Erythroblast (primary cell): ENCODE data around the gene TWNK.

ENCODE experiments used
- DNase-seq, 2 experiments: peaks; one replicate each; lab custom pipeline; 2025; lab: John Stamatoyannopoulos, UW
- GATA1 ChIP-seq: IDR thresholded peaks from 2 replicates; pipeline ENCODE4 v1.6.1; 2011; ENCODE audit warnings: low read depth, mild to moderate bottlenecking, control low read depth, low read length, moderate library complexity
- POLR2A ChIP-seq: IDR thresholded peaks from 2 replicates; pipeline ENCODE4 v1.6.1; 2011; ENCODE audit warnings: mild to moderate bottlenecking, low read length

The TWNK gene

GRCh38 chr10:101031128-101031795 lies 43.9 kb downstream of the TWNK start, which contains the start of the genes PDZD7 and SFXN3:
TSS of gene PDZD7 (minus strand) at chr10:101031129. CDS start at chr10:101030219, 910 bp downstream.
TSS of gene SFXN3 (plus strand) at chr10:101031234. CDS start at chr10:101034695, 3,461 bp downstream.
- TF ChIP-seq POLR2A (peak; percentile 48), GATA1 (no peak)
- DNase-seq, result peak; percentile 94 to 97

GRCh38 chr10:101031796-101032636 lies 44.7 kb downstream of the TWNK start:
- TF ChIP-seq GATA1, result no peak
- no peak for TF ChIP-seq POLR2A
- DNase-seq, result peak; percentile 62 to 81

- DNase-seq, result peak; percentile 37 to 61
- TF ChIP-seq POLR2A (peak; percentile 79), GATA1 (no peak)
Observed at GRCh38 chr10:101032637-101033224, 45.4 kb downstream of the TWNK start.

GRCh38 chr10:101033276-101033675 lies 45.9 kb downstream of the TWNK start:
- TF ChIP-seq GATA1 (no peak), POLR2A (no peak)

GRCh38 chr10:101034404-101034803 lies 47.1 kb downstream of the TWNK start:
- peak; percentile 18 to 25 for DNase-seq

More at GRCh38 chr10:101033276-101033675, 45.9 kb downstream of the TWNK start:
- DNase-seq, result no peak

- no peak for TF ChIP-seq POLR2A
- no peak for TF ChIP-seq GATA1
- DNase-seq, result no peak
Observed at GRCh38 chr10:101035314-101035713, 48.0 kb downstream of the TWNK start.

GRCh38 chr10:101035916-101036702 lies 48.8 kb downstream of the TWNK start:
- TF ChIP-seq GATA1 (no peak), POLR2A (no peak)

GRCh38 chr10:101036726-101037125 lies 49.4 kb downstream of the TWNK start:
- no peak for DNase-seq
- TF ChIP-seq POLR2A (no peak), GATA1 (no peak)

More at GRCh38 chr10:101035916-101036702, 48.8 kb downstream of the TWNK start:
- no peak for DNase-seq

- no peak for DNase-seq
- TF ChIP-seq POLR2A (no peak), GATA1 (no peak)
Observed at GRCh38 chr10:101038484-101038883, 51.1 kb downstream of the TWNK start.

GRCh38 chr10:101040061-101040460 lies 52.7 kb downstream of the TWNK start:
- DNase-seq, result no peak
- TF ChIP-seq GATA1, result no peak
- no peak for TF ChIP-seq POLR2A

GRCh38 chr10:101040851-101041250 lies 53.5 kb downstream of the TWNK start:
- DNase-seq, result no peak
- TF ChIP-seq POLR2A (no peak), GATA1 (no peak)

DNA sequence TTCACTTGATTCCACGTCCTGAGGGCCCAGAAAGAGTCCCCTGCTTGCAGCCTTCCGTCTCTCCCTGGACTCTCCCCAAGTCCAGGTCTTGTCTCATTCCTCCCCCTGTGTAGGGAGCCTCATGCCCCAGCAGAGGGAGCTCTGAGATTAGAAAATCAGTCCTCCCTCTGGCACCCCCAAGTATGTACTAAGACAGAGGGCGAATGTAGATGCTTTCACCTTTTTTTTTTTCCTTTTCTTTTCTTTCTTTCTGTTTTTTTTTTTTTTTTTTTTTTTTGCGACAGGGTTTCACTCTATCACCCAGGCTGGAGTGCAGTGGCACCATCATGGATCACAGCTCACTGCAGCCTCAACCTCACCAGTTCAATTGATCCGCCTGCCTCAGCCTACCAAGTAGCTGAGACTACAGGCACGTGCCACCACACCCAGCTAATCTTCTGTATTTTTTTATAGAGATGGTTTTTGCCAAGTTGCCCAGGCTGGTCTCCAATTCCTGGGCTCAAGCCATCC lies 54.0 kb downstream of the TWNK start:
- peak; percentile 86 to 90 for DNase-seq
- no peak for TF ChIP-seq POLR2A

DNA sequence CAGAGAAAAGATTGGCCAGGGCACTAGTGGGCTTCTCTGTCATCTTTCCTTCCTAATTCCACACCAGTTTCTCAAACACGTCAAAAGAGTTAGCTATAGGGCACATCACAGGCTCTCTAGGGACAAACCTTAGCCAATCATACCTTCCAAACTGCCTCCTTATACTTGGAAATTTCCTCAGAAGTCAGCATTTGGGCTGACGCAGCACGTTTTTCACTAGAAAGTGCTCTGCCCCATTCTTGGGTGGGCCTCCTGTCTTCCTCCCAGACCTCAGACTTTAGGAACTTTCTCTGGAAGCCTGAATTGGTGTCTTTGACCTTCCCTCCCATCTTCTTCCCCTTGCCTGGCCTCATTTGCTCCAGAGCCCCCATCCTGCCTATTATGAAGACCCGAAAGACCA lies 54.8 kb downstream of the TWNK start:
- DNase-seq, result no peak
- TF ChIP-seq POLR2A, result no peak
- TF ChIP-seq GATA1, result no peak
